Stimulated activated CD8-positive, alpha-beta memory T cell treated with anti-CD3 and anti-CD28 coated beads, Interleukin-15, amount 100 ng/mL, for 1 hour (primary cell): Measurements from ENCODE around the gene ATPAF2.
"Not testable (repeated sequence)": the region's sequence is repeated elsewhere in the genome, so short reads cannot be mapped to it uniquely, and the experiment has no call there.

ENCODE experiments used
- DNase-seq: peaks from one replicate; pipeline ENCODE4 v3.0.0-alpha.2; 2020; ENCODE audit warnings: low read depth

ATPAF2 gene

DNA sequence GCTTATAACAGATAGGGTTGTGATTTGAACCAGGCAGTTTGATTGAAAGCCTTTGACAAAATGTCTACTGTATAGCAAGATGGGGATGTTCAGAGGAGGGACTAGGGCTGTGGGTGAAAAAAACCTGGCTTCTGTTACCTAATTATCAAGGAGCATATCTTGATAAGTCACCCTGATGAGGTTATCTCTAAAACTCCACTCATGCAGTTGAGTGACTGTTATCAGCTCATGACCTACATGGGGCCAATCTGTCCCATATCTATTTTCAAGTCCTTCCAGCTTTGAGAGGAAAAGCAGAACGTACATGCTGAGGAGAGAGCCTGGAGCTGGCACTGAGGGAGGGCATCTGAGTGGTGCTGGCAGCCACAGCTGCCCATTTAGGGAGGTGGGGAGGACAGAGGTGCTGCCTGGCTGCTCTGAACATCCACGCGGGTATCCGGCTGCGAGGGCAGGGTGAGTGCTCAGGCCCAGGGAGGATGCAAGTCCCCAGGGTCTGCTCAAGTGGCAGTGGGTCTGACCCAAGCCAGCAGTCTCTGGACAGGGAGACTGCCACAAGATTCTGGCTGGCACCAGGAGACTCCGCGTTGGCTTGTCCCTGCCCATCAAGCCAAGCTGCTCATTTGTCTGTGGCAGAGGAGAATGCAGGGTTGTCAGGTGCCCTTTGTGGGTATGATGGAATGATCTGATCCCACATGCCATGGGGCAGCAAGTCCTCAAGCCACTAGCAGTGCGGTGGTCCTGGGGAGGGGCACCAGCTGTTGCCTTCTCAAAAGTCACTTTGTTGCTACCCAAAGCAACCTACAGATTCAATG, 29.2 kb downstream of the ATPAF2 start:
- DNase-seq: no peak

DNA sequence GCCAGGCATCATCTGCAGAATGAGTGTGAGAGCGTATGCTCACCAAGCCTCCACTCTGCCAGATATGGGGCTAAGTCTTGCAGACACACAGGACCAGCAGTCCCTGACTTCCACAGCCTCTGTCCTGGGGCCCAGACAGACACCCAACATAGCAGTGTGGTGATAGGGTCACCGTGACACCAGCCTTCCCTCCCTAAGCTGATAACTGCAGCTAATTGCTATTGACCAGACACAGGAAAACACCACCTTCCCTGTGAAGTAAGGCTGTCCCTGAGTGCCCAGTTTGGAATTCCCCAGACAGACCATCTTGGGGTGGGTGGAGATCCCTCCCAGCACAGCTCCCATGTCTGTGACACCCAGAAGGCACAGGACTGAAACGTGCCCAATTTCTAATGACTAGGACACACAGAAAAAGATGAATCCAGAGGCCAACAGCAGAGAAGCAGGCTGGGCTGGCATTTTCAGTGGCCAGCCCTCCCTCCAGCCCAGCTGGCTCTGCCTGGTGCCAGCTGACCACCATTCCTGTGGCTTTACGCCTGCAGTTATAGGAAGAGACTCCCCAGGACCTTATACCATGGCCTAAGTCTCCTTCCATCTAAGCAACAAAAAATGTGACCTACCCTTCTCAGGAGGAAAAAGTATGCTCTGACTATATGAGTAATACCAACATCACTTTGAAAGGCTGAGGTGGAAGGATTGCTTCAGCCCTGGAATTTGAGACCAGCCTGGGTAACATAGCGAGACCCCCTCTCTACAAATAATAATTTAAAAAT, 30.3 kb downstream of the ATPAF2 start:
- no peak for DNase-seq

DNA sequence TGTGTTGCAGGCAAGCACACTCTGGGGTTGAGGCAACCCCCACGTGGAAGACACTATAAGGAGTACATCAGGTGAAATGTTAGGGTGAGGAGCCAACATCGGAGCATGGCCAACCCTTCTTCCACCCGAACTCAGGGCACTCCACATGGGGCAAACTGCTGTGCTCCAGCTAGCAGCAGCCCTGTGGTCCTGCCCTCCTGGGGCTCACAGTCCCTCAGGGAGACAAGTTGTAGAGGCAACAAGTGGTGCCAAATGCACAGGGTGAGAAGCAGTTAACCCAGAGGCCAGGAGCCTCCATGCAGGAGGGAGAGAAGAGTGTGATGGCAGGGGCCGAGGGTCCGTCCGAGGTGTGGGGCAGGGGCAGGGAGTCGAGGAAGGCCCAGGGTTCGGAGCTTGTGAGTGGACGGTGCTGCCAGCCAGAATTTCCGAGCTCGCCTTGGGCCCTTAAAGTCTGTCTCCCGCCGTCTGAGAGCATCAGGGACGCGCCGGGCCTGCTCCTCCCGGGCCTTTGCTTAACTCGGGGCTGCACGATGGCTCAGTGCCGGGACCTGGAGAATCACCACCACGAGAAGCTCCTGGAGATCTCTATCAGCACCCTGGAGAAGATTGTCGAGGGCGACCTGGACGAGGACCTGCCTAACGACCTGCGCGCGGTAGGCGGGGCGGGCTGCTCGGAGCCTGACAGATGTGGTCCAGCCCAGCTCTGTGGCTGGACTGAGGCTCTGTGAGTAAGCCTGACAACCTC, 32.3 kb downstream of the ATPAF2 start:
- DNase-seq: no peak

DNA sequence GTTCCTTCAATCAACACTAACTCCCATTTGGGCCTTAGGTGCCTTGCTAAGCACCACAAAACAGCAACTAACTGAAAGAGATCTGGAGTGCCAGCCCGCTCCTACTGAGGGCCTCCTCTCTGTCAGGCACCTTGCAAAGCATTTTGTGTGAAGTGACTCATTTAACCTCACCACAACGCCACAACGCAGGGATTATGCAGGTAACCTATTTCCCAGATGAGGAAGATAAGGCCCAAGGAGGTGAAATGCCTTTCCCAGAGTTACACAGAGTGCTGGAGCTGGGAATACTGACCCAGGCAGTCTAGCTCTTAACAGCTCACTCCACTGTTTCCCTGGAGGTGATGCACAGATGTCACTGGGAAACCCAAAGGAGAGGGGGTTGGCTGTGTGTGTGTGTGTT, 33.5 kb downstream of the ATPAF2 start:
- no peak for DNase-seq

DNA sequence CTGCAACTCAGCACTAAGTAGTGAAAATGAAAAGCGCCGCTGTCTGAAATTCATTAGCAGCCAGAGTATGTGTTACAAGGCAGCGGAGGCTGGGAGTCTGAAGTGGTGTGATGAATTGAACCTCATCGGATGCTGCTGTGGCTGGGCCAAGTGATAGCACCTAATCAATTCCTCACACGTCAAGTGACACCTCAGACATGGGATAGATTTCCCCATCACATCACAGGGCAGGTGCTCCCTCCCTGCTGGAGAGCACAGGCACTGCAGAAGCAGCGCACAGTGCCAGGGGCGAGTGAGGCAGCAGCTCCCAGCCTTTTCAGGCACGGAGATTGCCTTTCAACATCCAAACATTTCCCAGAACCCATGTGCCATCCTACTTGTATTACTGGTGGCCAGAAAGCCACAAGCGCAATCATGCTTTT, 34.1 kb downstream of the ATPAF2 start:
- no peak for DNase-seq

DNA sequence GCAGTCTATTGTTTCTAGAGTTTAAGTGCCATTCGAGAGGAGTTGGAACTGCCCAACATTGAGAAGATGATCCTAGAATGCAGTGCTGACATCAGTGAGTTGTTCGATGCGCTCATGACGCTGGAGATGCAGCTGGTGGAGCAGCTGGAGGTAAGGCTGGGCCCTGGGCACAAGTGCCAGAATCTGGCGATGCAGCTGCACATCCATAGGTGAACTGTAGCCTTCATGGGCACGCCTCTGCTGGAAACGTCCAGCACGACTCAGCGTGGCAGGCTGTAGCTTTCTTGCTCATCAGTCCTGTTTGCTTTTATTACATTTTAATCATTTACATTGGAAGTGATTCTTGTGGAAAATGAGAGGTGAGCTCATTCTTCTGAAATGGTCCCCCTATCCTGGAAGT, 34.6 kb downstream of the ATPAF2 start:
- no peak for DNase-seq

DNA sequence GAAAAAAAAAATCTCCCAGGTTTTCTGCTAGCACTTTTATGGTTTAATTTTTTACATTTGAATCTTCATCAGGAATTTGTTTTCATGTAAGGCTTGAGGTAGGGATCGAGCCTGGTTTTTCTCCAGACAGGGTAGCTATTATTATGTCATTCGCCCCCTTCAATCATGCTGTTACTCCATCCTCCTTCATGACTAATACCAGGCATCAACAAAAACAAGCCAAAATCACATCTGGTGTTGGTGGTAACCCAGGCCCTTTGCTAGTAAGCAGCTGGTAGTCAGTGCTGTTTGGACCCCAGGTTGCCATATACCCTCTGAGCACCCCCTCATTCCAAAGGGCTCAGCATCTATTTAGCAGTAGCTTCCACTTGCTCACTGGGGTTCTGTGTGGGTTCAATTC, 36.8 kb downstream of the ATPAF2 start:
- no peak for DNase-seq

DNA sequence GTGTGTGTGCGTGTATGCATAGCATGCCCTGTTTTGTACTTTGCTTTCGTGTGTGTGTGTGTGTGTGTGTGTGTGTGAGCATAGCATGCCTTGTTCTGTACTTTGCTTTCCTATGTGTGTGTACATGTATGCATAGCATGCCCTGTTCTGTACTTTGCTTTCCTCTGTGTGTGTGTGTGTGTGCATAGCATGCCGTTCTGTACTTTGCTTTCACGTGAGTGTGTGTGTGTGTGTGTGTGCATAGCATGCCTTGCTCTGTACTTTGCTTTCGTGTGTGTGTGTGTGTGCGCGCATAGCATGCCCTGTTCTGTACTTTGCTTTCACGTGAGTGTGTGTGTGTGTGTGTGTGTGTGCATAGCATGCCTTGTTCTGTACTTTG, 38.9 kb downstream of the ATPAF2 start:
- no peak for DNase-seq

DNA sequence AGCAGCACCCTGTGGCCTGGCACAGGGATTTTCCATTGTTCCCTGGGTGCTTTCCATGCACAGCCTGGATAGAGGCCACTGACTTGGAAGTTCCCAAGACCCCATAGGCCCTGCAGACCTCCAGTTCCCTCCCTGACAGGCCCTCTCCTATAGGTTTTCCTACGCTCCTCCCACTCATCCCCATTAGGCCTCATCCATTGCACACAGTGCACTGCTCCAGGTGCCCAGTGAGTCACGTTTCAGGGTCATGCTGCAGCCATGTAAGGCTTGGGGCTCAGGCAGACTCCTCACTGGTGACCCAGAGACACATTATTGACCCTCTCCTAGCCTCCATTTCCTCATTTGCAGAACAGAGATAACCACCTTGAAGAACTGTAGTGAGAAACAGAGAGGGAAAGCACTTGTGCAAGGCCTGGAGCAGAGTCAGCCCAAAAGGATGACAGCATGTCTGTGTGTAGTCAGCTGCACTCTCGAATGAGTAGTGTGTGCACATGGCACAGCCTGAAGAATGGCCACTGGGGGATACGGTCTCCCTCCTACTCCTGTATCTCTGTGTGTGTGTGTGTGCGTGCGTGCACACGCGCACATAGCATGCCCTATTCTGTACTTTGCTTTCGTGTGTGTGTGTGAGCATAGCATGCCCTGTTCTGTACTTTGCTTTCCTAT, 39.5 kb downstream of the ATPAF2 start:
- DNase-seq: no peak

DNA sequence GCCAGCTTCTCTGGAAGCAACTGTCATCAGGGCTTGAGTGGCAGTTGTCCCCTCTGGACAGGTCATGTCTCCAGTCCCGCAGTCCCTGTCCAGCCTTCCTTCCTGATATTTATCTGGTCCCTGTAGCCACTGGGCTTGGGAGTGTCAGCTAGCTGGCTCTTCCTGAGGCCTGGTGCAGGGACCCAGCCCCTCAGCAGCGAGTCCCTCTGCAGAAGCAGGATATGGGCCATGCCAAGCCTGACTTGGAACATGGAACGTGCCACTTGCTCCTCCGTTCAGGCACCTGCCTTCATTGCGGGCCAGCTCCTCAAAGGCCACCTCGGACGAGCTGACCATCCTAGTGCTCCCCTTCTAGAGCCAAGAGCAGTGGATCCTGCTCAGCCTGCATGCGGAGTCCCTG, 40.0 kb downstream of the ATPAF2 start:
- DNase-seq: no peak

DNA sequence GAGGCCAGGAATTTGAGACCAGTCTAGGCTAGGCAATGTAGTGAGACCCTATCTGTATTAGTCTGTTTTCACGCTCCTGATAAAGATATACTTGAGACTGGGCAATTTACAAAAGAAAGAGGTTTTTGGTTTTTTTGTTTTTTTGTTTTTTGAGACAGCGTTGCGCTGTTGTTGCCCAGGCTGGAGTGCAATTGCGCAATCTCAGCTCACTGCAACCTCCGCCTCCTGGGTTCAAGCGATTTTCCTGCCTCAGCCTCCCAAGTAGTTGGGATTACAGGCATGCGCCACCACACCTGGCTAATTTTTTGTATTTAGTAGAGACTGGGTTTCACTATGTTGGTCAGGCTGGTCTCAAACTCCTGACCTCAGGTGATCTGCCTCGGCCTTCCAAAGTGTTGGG, 43.1 kb downstream of the ATPAF2 start:
- not testable (repeated sequence) for DNase-seq

DNA sequence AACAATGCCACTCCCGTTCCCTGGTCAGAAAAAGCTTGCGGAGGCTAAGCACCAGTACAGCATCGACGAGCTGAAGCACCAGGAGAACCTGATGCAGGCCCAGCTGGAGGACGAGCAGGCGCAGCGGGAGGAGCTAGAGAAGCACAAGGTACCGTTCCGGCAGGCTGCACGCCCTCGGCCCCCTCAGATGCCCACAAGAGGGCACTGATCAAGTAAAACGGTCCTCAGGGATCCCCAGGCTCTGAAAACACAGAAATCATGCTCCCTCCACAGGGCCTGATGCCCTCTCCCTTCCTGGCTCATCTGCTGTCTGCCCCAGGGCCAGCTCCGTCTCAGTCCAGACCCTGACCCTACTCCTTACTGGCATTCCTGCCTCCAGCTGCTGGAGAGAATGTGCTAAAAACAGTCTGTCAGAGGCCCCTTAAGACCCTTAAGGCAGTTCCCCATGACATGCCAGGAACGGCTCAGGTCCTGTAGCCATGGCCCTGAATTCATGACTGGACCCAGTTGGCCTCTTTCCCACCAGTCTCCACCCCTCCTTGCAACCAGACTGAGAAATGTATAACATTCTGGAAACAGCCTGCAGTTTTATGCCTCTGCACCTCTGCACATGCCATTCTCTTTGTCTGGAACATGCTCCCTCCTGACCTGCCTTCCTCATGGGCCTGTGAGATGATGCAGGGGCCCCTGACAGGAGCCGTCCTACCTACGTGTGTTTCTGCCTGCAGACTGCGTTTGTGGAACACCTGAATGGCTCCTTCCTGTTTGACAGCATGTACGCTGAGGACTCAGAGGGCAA, 44.5 kb downstream of the ATPAF2 start:
- DNase-seq: no peak

DNA sequence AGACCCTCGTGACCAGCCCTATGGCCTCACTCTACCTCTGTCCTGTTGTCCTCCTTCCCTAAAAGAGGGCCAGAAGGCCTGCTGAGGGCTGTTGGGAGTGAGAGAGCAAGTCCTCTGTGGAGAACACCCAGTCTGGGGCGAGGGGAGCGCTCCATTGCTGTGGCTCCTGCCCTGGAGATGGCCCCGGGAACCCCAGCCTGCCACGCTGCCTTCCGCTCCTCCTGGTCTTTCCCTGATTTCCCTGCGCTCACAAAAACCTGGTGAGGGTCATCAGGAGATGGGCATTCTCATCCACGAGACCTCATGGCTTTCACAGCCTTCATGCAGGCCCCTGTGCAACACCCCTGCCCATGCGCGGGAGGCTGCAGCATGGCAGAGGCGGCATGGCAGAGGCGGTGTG, 45.1 kb downstream of the ATPAF2 start:
- DNase-seq: no peak

DNA sequence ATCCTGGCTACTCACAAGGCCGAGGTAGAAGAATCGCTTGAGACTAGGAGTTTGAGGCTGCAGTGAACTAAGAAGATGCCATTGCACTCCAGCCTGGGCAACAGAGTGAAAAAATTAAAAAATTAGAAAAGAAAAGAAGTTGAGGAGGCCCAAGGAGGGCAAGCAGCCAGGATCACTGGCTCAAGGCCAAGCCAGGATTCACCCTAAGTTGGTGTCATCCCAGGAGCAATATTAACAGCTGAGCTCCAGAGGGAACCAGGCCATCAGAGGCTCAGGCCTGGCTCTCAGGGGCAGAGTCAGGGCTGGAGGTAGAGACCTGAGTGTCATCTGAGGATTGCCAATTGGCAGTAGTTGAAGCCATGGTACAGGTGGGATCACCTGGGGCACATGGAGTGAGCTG, 45.6 kb downstream of the ATPAF2 start:
- no peak for DNase-seq

DNA sequence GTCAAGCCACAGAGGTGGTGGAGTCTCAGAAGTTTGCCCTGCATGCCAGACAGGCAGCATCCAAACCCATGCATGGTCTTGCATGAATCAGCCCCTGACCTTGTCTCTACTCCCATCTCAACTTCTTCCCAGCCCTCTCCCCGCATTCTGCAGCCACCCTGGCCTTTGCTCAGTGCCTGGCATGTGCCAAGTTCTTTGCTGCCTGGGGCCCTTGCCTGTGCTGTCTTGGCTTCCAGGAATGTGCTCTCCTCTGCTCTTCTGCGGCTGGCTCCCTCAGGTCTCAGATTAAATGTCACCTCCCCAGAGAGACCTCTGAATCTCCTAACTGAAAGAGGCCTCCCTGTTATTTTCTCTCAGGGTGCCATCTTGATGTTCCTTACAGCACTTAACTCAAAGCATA, 48.7 kb downstream of the ATPAF2 start:
- DNase-seq: no peak

DNA sequence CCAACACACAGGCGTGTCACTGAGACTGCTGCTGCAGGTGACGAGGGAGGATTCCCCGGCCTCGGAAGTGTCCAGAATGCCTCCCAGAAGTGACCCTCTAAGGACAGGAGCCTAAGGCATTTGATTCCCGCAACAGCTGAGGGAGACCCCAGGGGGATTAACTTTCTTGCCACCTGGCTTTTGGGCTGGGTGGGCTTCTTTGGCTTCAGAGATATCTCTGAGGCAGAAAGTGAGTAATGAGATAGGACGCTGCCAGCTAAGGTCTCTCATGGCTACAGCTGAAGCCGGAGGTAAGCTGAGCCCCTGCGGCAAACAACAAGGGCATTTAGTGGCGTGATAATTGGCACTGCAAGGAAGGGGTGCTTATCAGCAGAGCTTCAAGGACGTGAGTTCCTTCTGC, 49.4 kb downstream of the ATPAF2 start:
- DNase-seq: no peak

DNA sequence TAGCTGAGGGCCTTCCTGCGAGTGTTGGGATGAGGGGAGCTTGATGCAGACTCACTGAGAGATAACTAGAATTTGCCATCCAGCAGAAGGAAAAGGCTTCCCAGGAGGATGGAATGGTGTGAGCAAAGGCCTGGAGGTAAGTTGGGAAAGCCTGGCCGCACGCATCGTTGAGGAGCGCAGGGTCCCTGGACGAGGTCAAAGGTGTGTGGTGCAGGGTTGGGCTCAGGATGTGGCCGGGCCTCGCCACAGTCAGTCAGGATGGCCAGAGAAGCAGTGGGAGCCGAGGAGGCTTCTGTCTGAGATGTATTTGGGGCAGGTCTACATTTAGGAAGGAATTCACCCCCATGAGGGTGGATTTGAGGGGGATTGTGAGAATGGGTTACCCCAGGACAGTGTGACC, 49.9 kb downstream of the ATPAF2 start:
- no peak for DNase-seq

DNA sequence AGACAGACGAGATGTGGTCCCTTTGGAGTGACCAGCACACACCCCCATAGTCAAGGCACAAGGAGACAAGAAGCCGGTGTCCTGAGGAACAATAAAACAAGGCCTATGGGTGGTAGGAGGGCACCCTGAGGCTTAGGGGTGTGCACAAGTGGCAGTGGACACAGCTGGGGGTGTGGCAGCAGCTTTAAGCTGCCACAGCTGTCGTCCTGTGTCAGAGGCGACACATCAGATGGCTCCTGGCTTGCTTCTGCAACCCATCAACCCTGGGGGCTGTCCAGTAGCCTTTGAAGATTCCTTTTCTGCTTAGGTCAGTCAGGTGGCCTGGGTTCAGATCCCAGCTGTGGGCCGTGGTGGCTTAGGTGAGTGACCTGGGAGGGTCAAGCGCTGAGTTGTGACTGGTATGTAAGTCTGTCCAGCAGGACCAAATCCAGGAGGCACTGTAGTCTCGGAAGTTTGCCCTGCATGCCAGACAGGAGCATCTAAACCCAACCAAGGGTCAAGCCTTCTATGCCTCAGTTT, 50.5 kb downstream of the ATPAF2 start:
- no peak for DNase-seq

DNA sequence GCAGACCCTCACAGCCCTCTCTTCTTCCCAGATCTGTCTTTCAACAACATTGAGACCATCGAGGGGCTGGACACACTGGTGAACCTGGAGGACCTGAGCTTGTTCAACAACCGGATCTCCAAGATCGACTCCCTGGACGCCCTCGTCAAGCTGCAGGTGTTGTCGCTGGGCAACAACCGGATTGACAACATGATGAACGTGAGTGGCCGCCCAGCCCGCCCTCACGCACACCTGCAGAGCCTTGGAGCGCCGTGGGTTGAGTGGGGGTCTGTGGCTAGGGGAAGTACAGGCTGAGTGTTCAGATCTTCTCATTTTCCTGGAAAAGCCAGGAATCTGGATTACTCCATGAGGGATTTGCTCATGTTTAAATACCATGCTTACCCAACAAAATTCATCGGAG, 51.1 kb downstream of the ATPAF2 start:
- no peak for DNase-seq

DNA sequence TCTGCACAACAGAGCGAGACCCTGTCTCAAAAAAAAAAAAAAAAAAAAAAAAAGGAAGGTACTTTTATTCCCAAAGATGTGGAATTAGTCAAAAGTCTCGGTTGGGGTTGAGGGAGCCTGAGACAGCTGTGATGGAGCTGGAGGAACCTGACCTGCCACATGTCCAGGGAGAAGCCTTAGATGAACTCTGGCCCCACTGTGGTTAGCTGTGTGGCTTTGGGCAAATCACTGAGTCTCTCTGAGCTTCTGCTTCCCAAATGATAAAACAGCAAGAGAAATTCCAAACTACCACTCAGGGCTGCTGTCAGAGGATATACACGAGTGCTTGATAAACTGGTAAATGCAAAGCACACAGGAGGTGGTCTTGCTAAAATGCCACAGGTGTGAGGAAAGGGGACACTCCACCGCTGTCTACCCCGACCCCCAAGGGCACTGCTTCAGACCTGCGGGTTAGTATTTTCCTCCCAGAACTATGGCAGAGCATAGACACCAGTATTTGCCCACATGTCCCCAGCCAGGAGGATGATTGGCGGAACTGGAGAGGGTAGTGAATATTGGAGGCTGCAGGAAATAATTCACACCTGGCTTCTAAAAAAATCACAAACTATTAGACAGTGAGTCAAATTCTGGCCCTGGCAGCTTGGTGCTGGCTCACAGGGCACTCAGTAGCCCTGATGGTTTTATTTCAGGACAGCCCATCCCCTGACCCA, 51.6 kb downstream of the ATPAF2 start:
- DNase-seq: no peak

DNA sequence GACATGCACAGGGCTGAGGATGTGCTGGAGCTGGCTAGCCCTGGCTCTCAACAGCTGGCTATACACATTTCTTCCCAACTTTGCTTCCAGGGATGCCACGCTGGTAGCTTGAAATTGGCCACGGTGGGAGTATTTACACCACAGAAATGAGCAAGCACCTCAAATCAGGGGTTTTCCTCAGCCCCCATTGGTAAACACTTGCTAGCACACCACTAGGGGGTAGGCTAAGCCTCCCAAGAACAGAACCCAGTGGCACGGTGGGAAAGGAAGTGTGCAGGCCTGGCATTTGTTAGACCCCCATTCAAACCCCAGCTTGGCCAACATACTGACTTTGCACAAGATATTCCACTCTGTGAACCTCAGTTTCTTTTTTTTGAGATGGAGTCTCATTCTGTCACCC, 53.4 kb downstream of the ATPAF2 start:
- no peak for DNase-seq
